HG02884 (cell line): ENCODE measurements around the gene HEXIM1.
"Not testable (repeated sequence)": the region's sequence is repeated elsewhere in the genome, so short reads cannot be mapped to it uniquely, and the experiment has no call there.

Source experiments
- ATAC-seq: cut with Tn5 transposase; IDR thresholded peaks from one replicate; pipeline ENCODE4 v1.9.1; 2021; ENCODE audit warnings: mild to moderate bottlenecking, moderate library complexity; ENCODE audit not compliant: unreplicated experiment

Gene HEXIM1

GRCh38 chr17:45112559-45113423 lies 35.5 kb upstream of the HEXIM1 start:
- no peak for ATAC-seq

GRCh38 chr17:45113424-45113754 lies 34.9 kb upstream of the HEXIM1 start:
- no peak for ATAC-seq

- no peak for ATAC-seq
Measured at GRCh38 chr17:45114117-45114932, 34.0 kb upstream of the HEXIM1 start.

- ATAC-seq, result no peak
Measured at GRCh38 chr17:45115015-45115625, 33.2 kb upstream of the HEXIM1 start.

- no peak for ATAC-seq
Measured at GRCh38 chr17:45115871-45116270, 32.4 kb upstream of the HEXIM1 start.

DNA sequence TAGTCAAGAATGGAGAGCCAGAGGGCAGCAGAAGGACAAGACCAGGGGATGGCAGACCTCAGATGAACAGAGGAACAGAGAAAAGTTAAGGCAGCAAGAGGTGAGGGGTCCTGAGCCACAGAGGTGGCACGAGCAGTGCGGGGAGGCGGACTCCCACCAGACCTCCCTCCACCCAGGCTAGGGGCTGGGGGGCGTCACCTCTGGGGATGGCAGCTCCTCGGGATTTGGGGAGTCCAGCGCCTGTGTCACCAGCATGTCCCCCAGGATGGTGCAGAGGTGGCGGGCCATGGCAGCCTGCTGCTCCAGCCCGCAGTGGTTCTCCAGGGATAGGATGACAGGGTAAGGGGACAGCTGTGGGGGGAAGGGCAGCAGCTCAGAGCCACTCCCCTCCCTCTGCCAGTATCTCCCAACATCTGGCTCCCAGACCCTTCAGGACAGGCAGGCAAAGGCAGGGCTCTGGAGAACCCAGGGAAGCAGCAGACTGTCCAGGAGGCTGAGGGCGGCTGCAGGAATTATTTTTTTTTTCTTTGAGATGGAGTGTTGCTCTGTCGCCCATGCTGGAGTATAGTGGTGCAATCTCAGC lies 31.8 kb upstream of the HEXIM1 start:
- ATAC-seq, result no peak

- ATAC-seq, result no peak
Measured at GRCh38 chr17:45117334-45117733, 30.9 kb upstream of the HEXIM1 start.

GRCh38 chr17:45117848-45118646 lies 30.2 kb upstream of the HEXIM1 start:
- ATAC-seq, result no peak

- ATAC-seq, result no peak
Measured at GRCh38 chr17:45118691-45119090, 29.6 kb upstream of the HEXIM1 start.

DNA sequence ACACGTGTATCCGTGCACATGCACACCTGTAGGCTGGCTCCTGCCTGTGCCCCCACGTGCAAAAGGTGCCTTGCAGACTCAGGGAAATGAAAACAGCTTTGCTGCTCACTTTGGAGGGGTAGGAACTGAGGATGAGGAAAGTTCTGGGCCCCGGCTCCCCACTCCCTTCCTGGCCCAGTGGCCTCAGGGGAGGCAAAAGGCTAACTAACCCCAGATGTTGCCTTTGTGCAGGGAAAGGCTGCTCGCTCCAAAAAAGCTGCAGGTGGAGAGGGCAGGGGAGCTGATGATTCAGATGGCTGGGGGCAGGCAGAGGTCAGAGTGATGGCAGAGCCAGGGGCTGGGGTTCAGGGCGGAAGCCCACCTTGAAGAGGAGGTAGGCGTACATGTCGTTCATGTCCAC lies 28.3 kb upstream of the HEXIM1 start:
- no peak for ATAC-seq

- ATAC-seq, result no peak
Measured at GRCh38 chr17:45120558-45120957, 27.7 kb upstream of the HEXIM1 start.

DNA sequence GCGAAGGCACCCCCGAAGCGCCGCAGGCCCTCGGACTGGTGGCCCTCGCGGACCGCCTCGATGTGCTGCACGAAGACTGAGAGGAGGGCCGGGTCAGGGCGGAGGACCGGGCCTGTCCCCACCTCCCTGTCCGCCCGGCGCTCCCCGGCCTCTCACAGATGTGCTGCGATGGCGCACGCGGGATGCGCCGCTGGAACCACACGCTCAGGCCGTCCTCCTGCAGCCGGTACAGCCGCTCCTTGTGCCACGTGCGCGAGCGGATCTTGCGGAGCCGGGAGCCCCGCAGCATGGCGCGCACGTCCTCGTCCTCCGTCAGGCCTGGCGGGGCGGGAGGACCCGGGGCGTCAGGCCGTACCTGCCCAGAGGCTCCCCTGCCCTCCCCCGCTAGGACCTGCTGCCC lies 27.2 kb upstream of the HEXIM1 start:
- no peak for ATAC-seq

DNA sequence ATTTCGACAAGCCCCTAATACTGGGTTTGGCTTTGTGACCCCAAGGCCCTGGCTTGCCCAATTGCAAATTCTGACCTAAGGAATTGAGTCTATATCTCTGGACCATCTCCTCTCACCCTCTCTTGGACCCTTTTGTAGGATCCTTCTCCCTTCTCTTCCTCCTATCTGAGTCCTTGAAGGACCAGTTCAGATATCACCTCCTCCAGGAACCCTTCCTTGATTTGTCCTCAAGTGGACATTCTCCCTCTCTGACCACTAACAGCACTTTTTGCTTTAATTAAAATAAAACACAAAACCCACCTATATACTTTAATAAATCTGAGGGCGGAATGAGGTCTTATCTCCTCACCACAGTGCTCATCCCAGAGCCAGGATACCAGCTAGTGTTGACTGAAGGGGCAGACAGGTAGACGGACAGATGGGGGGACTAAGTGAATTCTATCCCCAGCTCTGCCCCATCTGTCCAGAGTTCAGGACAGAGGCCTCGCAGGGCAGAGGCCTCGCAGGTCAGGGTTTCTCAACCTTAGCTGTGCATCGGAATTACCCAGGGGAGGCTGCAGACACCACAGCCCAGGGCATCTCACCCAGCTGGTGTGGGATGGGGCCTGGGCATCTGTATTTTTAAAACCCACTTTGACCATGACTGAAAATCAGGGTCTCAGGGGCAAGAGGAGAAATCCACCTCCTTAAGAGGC lies 25.1 kb upstream of the HEXIM1 start:
- no peak for ATAC-seq

DNA sequence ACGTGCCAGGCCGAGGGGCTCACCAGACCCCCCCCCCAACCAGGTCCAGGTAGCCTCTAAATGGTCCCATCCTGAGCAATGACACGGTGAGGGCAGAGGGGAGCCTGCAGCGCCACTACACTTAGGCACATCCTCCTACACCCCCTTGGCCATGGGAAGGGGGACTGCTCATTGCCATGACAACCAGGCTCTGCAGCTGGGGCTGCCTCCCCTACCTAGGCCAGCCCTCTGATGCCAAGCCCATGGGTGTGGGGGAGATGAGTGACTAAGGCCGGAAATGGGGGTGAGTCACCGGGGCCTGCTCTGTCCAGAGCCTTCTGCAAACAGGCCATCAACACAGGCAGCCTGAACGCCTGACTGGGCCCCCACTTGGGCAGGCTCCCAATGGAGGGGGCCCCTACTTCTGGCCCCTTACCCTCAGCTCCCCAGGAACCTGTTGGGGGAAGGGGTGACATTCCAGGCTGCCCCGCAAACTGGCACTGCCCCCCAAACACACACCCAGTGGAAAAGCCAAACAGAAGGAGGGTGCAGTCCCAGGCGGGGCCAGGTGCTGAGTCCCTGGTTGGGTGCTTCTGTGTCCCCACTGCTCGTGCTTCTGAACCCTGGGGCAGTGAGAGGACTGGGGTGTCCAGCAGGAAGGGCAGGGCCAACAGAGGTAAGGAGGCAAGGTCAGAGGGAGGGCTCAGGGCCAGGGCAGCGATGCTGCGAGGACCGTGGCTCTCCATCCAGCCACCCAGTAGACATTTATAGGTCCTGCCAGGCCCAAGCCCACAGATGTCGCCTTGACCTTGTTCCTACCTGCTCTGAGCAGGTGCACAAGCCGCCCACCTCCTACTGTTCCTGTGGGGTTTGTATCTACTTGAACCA lies 24.1 kb upstream of the HEXIM1 start:
- no peak for ATAC-seq

DNA sequence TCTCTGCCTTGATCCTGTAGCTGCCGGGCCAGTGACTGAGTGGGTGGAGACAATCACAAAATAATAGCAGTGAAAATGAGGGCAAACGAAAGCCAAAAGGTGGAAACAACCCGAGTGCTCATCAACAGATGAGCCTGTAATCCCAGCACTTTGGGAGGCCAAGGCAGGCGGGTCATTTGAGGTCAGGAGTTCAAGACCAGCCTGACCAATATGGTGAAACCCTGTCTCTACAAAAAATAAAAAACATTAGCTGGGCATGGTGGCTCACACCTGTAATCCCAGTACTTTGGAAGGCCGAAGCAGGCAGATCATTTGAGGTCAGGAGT lies 23.5 kb upstream of the HEXIM1 start:
- ATAC-seq, result not testable (repeated sequence)

- ATAC-seq, result no peak
Measured at GRCh38 chr17:45125509-45125908, 22.8 kb upstream of the HEXIM1 start.

GRCh38 chr17:45127207-45127547 lies 21.1 kb upstream of the HEXIM1 start:
- ATAC-seq, result no peak

DNA sequence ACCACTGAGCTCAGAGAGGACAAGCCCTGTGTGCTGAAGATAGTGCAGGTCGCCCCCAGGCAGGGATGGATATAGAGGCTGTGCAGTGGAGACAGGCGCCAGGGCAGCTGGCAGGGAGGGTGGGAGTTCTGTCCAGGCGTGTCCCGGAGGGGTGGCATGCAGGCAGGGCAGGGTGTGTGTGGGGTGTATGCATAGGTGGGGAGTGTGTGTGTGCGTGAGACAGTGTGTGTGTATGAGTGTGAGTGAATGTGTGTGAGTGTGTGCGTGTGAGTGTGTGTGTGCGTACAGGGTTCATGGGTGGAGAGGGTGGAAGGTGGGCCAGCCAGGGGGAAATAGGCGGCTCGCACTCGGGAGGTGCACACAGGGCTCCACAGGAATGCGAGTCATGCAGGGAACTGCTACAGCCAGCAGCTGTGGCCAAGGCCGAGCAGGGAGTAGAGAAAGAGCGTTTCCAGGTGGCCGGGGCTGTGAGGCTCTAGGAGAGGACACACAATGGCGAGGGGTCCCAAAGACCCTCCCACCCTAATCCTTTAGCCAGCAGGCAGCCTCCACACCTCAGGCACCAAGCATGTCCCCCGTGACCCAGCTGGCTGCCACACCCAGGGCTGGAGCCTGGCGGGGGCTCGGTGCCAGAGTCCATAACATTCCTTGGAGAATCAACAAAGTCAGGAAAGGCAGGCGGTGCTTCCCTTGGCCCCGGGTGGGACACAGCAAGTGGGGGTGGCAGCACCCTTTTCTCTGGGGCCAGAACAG lies 20.6 kb upstream of the HEXIM1 start:
- ATAC-seq, result no peak

DNA sequence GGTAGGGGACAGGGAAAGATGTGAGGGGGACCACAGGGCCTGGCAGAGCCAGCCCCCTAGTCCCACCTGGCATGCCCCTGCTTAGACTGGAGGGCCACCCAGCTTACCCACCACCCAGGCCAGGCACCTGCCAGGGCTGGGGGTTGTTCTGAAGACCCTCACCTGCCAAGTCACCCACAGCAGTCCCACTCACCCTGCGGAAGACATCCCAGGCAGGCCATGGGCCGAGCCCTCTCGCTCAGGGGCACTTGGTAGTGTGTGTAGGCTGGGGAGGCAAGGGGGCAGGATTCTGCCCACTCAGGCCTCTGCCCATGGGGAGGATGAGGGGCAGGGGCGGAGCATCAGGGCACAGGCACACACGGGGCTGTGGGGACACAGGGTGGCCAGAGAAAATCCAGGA lies 19.9 kb upstream of the HEXIM1 start:
- no peak for ATAC-seq
